ENCODE results near the gene PLAC1. TPM values are rescaled to one million over a fixed set of nuclear protein-coding genes. Genes with fewer than 3 reads are reported as not detected.

PLAC1 gene
- total and polyA plus RNA-seq, 9 donors, result 0.12 to 0.62 (median 0.40) TPM; not detected in 4

GRCh38 chrX:134682081-134682480 lies 23.8 kb upstream of the PLAC1 start:
- DNase-seq, result no peak
- no peaks in the 10 kb centered on the region for H3K9me3 ChIP-seq

GRCh38 chrX:134679644-134680043 lies 21.4 kb upstream of the PLAC1 start:
- 72 to 82% (median 75%) methylated on average over 3 of the region's 3 CpGs for WGBS, 3 donors
- intact Hi-C loops (cut with DNase I), result no loop called here
- no peaks in the 10 kb centered on the region for H3K4me1 ChIP-seq (ENCODE audit: insufficient read depth)
- DNase-seq, result no peak
- no peaks in the 10 kb centered on the region for H3K27me3 ChIP-seq
- H3K27ac ChIP-seq, result no peak overlapping the region
- TF ChIP-seq EP300 (IDR thresholded peaks at IDR 0.05) (no peak), CTCF (IDR thresholded peaks at IDR 0.05) (no peak), POLR2A (IDR thresholded peaks at IDR 0.05) (no peak)
- no peak overlapping the region for H3K4me3 ChIP-seq
- H3K9me3 ChIP-seq, result no peaks in the 10 kb centered on the region
- no peaks in the 10 kb centered on the region for H3K36me3 ChIP-seq

More at GRCh38 chrX:134682081-134682480, 23.8 kb upstream of the PLAC1 start:
- Histone ChIP-seq H3K27ac (no peak overlapping the region), H3K4me1 (ENCODE audit: insufficient read depth) (no peaks in the 10 kb centered on the region), H3K4me3 (no peak overlapping the region), H3K27me3 (no peaks in the 10 kb centered on the region), H3K36me3 (no peaks in the 10 kb centered on the region)
- intact Hi-C loops (cut with DNase I), result no loop called here
- 76 to 81% (median 79%) methylated on average over 4 of the region's 4 CpGs for WGBS, 3 donors
- TF ChIP-seq EP300 (IDR thresholded peaks at IDR 0.05) (no peak), CTCF (IDR thresholded peaks at IDR 0.05) (no peak), POLR2A (IDR thresholded peaks at IDR 0.05) (no peak)

GRCh38 chrX:134679221-134679620 lies 20.9 kb upstream of the PLAC1 start:
- TF ChIP-seq CTCF (IDR thresholded peaks at IDR 0.05), result no peak
- no peak for TF ChIP-seq EP300 (IDR thresholded peaks at IDR 0.05)
- TF ChIP-seq POLR2A (IDR thresholded peaks at IDR 0.05), result no peak
- no peak overlapping the region for H3K27ac ChIP-seq
- no peaks in the 10 kb centered on the region for H3K36me3 ChIP-seq
- H3K27me3 ChIP-seq, result no peaks in the 10 kb centered on the region
- DNase-seq, result no peak
- 62 to 75% (median 68%) methylated on average over 5 of the region's 5 CpGs for WGBS, 3 donors
- no peaks in the 10 kb centered on the region for H3K9me3 ChIP-seq
- intact Hi-C loops (cut with DNase I), result no loop called here
- no peaks in the 10 kb centered on the region for H3K4me1 ChIP-seq (ENCODE audit: insufficient read depth)
- no peak overlapping the region for H3K4me3 ChIP-seq

GRCh38 chrX:134677332-134677731 lies 19.1 kb upstream of the PLAC1 start:
- H3K9me3 ChIP-seq, result no peaks in the 10 kb centered on the region
- H3K4me1 ChIP-seq (ENCODE audit: insufficient read depth), result no peaks in the 10 kb centered on the region
- DNase-seq, result no peak
- no peak overlapping the region for H3K27ac ChIP-seq
- intact Hi-C loops (cut with DNase I), result no loop called here
- no peaks in the 10 kb centered on the region for H3K36me3 ChIP-seq
- TF ChIP-seq CTCF (IDR thresholded peaks at IDR 0.05) (no peak), POLR2A (IDR thresholded peaks at IDR 0.05) (no peak), EP300 (IDR thresholded peaks at IDR 0.05) (no peak)
- H3K4me3 ChIP-seq, result no peak overlapping the region
- WGBS, 3 donors, result 75 to 84% (median 76%) methylated on average over 4 of the region's 4 CpGs
- no peaks in the 10 kb centered on the region for H3K27me3 ChIP-seq

All from ovary (tissue), 9 donors.